PFSK-1 (cell line): ENCODE data around the gene DYRK2.

Experiments used
- FOXP2 ChIP-seq: optimal IDR thresholded peaks from 2 replicates; pipeline ENCODE3; 2011; ENCODE audit warnings: borderline replicate concordance, control low read depth, inconsistent platforms; ENCODE audit not compliant: insufficient read depth; ENCODE audit errors: extremely low read length, extremely low read depth
- POLR2AphosphoS5 ChIP-seq: IDR thresholded peaks from 2 replicates; pipeline ENCODE4 v1.6.1; 2012; ENCODE audit warnings: low read depth, mild to moderate bottlenecking, control low read depth, low read length, moderate library complexity
- SIN3A ChIP-seq: IDR thresholded peaks from 2 replicates; pipeline ENCODE4 v1.6.1; 2012; ENCODE audit warnings: mild to moderate bottlenecking, low read length, moderate library complexity, borderline replicate concordance; ENCODE audit not compliant: insufficient read depth
- TAF1 ChIP-seq: IDR thresholded peaks from 2 replicates; pipeline ENCODE4 v1.6.1; 2012; ENCODE audit warnings: low read length, control low read depth, borderline replicate concordance; ENCODE audit not compliant: insufficient read depth

DNA sequence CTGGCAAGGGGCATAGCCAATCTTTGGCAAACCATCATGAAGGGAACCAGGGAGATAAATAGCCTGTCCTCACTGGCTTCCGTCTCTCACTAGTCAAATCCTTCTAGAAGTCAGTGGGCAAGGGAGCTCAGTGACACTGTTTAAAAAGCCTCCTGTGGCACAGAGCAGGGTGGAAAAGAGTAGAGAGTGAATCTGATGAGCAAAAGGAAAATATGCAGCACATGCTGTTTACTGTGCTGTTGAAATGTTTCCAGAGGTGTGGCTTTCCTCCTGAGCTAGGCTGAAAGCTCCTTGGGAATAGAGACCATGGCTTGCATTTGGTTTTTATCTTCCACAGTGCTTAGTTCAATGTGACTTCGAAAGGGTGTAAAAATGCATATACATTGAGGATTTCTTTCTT, 7.7 kb upstream of the DYRK2 start:
- TF ChIP-seq TAF1 (no peak), FOXP2 (no peak), SIN3A (no peak), POLR2AphosphoS5 (no peak)
